ENCODE data around the gene SUN1.

SUN1 gene

GRCh38 chr7:890868-891267 lies 58.6 kb downstream of the SUN1 start:
- TF ChIP-seq, protein P1, sequence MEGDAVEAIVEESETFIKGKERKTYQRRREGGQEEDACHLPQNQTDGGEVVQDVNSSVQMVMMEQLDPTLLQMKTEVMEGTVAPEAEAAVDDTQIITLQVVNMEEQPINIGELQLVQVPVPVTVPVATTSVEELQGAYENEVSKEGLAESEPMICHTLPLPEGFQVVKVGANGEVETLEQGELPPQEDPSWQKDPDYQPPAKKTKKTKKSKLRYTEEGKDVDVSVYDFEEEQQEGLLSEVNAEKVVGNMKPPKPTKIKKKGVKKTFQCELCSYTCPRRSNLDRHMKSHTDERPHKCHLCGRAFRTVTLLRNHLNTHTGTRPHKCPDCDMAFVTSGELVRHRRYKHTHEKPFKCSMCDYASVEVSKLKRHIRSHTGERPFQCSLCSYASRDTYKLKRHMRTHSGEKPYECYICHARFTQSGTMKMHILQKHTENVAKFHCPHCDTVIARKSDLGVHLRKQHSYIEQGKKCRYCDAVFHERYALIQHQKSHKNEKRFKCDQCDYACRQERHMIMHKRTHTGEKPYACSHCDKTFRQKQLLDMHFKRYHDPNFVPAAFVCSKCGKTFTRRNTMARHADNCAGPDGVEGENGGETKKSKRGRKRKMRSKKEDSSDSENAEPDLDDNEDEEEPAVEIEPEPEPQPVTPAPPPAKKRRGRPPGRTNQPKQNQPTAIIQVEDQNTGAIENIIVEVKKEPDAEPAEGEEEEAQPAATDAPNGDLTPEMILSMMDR (IDR thresholded peaks at IDR 0.05; ENCODE audit: low read depth, low read length) = no peak

DNA sequence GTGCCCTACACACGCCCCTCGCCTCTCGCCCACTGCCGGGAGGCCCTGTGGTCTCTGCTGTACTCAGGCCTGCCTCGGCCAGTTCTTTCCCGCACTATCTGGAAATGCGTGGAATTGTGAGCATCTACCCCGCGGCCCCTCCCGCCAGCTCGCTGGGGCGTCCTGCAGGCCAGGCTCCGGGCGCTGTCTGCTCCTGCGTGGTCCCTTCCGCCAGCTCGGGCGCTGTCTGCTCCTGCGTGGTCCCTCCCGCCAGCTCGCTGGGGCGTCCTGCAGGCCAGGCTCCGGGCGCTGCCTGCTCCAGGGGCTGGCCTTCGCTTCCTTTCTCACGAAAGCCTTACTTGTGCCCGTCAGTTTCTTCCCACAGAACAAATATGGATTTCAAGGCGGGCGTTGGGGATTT lies 59.0 kb downstream of the SUN1 start:
- TF ChIP-seq, protein P1 (IDR thresholded peaks at IDR 0.05; ENCODE audit: low read depth, low read length) = no peak
- H3K4me3 ChIP-seq (ENCODE audit: low read depth, low read length) = no peak overlapping the region

More at GRCh38 chr7:890868-891267, 58.6 kb downstream of the SUN1 start:
- no peak overlapping the region for H3K4me3 ChIP-seq (ENCODE audit: low read depth, low read length)

GRCh38 chr7:891805-892204 lies 59.5 kb downstream of the SUN1 start:
- TF ChIP-seq, protein P1 (IDR thresholded peaks at IDR 0.05; ENCODE audit: low read depth, low read length) = no peak
- H3K4me3 ChIP-seq (ENCODE audit: low read depth, low read length) = no peak overlapping the region

DNA sequence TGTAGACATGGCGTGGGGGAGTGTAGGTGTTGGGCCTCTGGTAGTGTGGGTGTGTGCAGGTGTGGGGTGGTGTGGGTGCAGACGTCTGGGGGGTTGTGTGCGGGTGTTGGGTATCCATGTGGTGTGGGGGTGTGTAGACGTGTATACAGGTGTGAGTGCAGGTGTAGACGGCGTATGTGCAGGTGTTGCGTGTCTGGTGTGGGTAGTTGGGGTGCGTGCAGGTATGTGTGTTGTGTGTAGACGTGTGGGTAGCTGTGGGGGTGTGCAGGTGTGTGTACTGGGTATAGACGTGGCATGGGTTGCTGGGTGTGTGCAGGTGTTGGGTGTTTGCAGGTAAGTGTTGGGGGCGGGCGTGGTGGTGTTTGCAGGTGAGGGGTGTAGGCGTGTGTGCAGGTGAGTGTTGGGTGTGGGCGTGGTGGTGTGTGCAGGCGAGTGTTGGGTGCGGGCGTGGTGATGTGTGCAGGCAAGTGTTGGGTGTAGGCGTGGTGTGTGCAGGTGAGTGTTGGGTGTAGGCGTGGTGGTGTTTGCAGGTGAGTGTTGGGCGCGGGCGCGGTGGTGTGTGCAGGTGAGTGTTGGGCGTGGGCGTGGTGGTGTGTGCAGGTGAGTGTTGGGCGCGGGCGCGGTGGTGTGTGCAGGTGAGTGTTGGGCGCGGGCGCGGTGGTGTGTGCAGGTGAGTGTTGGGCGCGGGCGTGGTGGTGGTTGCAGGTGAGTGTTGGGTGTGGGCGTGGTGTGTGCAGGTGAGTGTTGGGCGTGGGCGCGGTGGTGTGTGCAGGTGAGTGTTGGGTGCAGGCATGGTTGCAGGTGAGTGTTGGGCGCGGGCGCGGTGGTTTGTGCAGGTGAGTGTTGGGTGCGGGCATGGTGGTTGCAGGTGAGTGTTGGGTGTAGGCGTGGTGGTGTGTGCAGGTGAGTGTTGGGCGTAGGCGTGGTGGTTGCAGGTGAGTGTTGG lies 60.6 kb downstream of the SUN1 start:
- H3K4me3 ChIP-seq (ENCODE audit: low read depth, low read length) = no peak overlapping the region
- TF ChIP-seq, protein P1 (IDR thresholded peaks at IDR 0.05; ENCODE audit: low read depth, low read length) = no peak

GRCh38 chr7:893686-894085 lies 61.4 kb downstream of the SUN1 start:
- TF ChIP-seq, protein P1 (IDR thresholded peaks at IDR 0.05; ENCODE audit: low read depth, low read length) = no peak
- no peak overlapping the region for H3K4me3 ChIP-seq (ENCODE audit: low read depth, low read length)

DNA sequence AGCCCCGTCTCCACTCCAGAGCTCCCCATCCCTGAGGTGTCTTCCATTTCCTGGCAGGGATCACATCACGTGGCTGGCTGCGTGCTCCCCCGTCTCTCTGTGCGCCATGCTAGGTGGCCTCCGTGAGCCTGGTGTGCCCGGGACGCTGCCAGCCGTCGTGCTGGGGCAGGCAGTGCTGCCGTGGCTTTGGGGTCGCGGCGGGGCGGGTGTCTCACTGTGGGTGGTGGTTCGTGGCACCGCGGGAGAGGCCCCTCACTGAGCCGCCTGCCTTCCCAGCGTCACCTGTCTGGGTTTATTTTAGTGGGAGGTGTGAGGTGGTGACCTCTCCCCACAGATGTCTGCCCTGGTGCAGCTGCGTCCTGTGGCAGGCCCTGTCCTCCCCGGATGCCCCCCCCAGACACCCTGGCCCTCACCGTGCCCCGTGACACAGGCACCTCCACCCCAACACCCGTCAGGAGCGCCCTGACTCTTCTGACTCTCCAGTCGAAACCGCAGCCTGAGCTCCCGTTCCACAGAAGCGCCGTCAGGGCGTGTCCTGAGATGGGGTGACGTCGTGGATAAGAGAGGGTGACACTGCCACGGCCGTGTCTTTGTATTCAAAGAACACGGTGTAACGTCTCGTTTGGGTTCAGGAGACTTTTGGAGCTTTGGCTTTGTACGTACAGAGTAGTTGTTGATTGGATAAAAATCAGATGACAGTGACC lies 62.0 kb downstream of the SUN1 start:
- no peak overlapping the region for H3K4me3 ChIP-seq (ENCODE audit: low read depth, low read length)
- TF ChIP-seq, protein P1 (IDR thresholded peaks at IDR 0.05; ENCODE audit: low read depth, low read length) = no peak

Data from WI38 (cell line).